GM18858 (cell line): ENCODE results near the gene NFAM1.

ENCODE experiments used
- ATAC-seq: cut with Tn5 transposase; IDR thresholded peaks from one replicate; pipeline ENCODE4 v1.9.1; 2021; ENCODE audit not compliant: unreplicated experiment

The NFAM1 gene

GRCh38 chr22:42432020-42432596, at the start of gene NFAM1:
Gene NFAM1, minus strand, starts transcription at chr22:42432403. Its CDS starts 46 bp downstream, at chr22:42432357.
- no peak for ATAC-seq

DNA sequence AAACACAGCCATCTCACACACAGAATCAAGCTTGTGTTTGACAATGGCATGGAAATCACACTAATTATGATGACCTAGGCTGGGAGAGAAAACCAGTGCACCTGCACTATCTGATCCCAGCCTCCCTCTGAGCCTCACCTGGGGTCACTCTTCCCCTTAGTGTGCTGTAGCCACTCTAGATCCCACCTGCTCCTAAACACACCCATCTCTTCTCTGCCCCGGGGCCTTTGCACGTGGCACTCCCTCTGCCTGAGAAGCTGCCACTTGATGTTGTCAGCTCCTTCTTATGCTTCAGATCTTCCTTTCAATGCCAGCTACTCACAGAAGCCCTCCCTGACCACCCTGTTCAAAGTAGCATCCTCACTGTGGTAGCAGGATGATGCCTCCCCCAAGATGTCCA, 42.9 kb upstream of the NFAM1 start:
- ATAC-seq, result no peak

GRCh38 chr22:42473484-42474193, 41.4 kb upstream of the NFAM1 start:
- no peak for ATAC-seq

- ATAC-seq, result no peak
These were observed 40.5 kb upstream of the NFAM1 start for GRCh38 chr22:42472671-42473070.

GRCh38 chr22:42471441-42471840, 39.2 kb upstream of the NFAM1 start:
- no peak for ATAC-seq

DNA sequence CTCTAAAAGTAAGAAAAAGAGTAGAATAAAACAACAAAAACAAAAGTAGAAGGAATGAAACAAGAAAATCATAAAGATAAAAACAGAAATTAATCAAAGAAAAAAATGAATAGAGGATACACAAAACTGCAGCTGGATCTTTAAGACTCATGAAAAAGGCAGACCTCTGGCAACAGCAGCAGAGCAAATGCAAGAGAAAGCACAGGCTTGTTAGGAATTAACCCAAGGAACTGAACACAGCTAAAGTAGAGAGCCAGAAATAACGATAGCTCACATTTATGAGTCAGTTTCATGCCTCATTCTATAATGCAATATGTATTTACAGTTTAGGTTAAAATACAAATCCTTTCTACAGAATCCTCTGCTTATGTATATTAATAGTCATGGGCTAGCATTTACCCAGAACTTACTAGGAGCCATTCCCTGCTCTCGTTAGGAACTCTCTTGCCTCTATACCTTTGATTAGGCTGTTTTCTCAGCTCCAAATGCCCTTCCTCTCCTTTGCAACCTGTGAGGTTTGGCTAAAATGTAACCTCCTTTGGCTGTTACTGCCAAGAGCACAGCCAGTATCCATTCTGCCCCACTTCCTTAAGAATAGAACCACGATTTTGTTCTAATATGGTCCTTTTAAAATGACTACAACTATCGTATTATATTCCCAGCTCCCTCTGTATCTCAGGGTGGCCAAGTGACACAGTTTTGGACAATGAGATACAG, 38.3 kb upstream of the NFAM1 start:
- ATAC-seq, result no peak

- no peak for ATAC-seq
These were observed 36.6 kb upstream of the NFAM1 start for GRCh38 chr22:42468841-42469240.

- ATAC-seq, result no peak
These were observed 29.8 kb upstream of the NFAM1 start for GRCh38 chr22:42462016-42462415.

GRCh38 chr22:42461511-42461910, 29.3 kb upstream of the NFAM1 start:
- ATAC-seq, result no peak

GRCh38 chr22:42459287-42460063, 27.3 kb upstream of the NFAM1 start:
- no peak for ATAC-seq

DNA sequence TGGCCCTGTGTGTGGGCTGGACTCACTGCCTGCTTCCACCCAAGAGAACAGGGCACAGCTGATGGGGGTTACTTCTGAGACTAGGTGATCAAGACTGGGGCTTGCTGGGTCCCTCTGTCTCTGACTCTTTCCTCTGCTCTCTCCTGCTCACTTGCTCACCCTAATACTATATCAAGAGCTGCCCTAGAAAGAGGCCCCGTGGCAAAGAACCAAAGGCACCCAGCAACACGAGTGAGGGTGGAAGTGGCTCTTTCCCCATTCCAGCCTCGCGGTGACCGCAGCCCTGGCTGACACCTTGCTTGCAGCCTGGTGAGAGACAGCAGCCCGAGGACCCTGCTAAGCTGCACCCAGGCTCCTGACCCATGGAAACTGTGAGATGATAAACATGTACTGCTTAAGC, 20.7 kb upstream of the NFAM1 start:
- no peak for ATAC-seq

DNA sequence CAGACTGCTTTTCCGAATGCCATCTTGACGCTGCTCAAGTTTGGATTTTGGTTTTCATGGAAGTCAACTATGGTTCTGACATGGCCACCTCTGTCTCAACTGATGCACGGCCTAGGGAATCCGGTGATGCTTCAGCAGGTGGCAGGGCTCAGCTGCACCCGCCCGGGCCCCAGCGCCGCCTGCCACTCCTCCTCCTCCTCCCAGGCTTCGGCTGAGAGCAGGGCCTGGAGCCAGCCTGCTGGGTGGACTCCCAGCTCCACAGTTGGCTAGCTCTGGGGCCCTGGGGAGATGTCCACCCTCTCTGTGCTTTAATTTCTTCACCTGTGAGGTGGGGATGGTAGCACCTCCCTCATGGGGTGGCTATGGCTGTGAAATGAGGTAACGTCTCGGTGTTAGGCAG, 20.3 kb upstream of the NFAM1 start:
- ATAC-seq, result no peak

DNA sequence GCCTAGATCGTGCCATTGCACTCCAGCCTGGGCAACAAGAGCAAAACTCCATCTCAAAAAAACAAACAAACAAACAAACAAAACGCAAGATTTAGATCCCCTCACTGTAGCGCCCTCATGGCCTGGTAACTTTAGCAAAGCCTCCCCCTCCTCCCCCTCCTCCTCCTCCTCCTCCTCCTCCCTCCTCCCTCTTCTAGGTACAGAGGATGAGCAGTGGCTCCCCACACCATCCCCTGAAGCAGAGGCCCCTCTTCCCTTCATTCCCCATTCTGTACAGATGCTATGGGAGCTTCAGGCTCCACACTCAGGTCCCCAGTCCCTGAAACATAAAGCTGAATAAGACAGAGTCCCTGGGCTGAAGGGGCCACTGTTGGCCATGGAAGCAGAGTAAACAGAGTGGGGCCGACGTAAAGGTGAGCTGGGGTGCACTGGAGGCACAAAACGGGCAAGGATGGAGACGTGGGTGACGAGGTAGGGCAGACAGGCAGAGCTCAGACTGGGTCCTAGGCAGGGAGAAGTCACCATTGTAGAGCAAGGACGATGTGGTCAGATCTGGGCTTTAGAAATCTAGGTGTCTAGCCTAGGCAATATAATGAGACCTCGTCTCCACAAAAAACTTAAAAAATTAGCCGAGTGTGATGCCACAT, 19.4 kb upstream of the NFAM1 start:
- no peak for ATAC-seq

GRCh38 chr22:42450862-42451261, 18.7 kb upstream of the NFAM1 start:
- ATAC-seq, result no peak

- ATAC-seq, result no peak
These were observed 13.9 kb upstream of the NFAM1 start for GRCh38 chr22:42446151-42446550.

GRCh38 chr22:42444077-42444904, 12.1 kb upstream of the NFAM1 start:
- ATAC-seq, result no peak

- ATAC-seq, result no peak
These were observed 11.3 kb upstream of the NFAM1 start for GRCh38 chr22:42443240-42444076.

DNA sequence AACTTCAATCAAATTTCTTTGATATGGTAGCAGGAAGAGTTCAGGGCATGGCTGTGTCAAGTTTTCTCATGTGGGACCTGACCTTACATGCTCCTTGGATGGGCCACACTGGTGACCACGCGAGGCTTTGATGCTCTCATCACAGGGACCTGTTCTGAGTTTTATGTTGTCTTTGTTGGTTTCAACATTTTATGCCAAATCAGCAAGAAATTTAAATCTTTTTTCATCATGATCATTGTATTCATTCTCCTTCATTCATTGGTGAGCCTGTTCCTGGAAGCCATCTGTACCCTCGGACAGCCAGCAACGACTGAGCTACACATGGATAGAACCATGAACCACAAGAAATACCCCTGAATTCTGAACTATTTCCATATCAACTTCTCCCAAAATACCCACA, 10.5 kb upstream of the NFAM1 start:
- no peak for ATAC-seq

DNA sequence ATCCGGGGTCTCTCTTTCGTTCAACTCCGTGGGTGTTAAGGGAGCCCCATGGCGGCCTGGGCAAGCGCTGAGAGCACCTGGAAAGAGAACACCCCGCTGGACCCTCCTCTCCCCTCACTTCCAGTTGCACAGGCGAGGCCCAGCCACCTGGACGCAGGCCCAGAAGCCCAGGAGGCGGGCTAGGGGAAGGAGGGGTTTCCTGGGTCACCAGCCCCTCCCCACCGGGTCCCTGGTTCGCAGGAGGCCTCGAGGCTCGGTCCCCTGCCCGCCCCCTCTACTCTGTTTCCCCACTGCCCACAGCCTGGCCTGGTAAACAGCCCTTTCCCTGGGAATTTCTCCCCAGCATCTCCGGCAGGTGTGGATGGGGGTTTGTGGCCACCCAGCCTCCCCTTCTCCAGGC, 8.5 kb upstream of the NFAM1 start:
- ATAC-seq, result no peak
